GM12878 (cell line): Measurements from ENCODE around the gene PKHD1. TPM values are rescaled to one million over a fixed set of nuclear protein-coding genes. Genes with fewer than 3 reads are reported as not detected.

Source experiments
- ATAC-seq: fragments of 200-7000 bp; cut with Tn5 transposase; 3 replicates; pipeline ENCODE4 v1.9.1; 2020; ENCODE audit warnings: mild to moderate bottlenecking, moderate library complexity
- BruUV-seq: library from RNA; stranded (reverse); fragments of 400-500 nt; replicated peaks from 2 replicates; lab custom pipeline; 2021; lab: Mats Ljungman, UMichigan
- CTCF ChIA-PET: fragments of 300-600 bp; sonication (Branson Sonifier 250); formaldehyde crosslinking; extraction: SDS; loops from one replicate; lab custom pipeline; 2021; ENCODE audit warnings: inconsistent platforms; lab: Yijun Ruan, JAX
- POLR2A ChIA-PET: fragments of 350-600 bp; formaldehyde crosslinking; extraction: SDS; loops from one replicate; lab custom pipeline; 2021; ENCODE audit warnings: inconsistent platforms; lab: Charles Lee
- RAD21 ChIA-PET: fragments of 300-600 bp; sonication (Branson Sonifier 250); formaldehyde crosslinking; loops from one replicate; lab custom pipeline; 2023; ENCODE audit warnings: antibody characterized with exemption; ENCODE audit not compliant: unreplicated experiment; lab: Charles Lee
- SMC1A ChIA-PET: fragments of 300-600 bp; sonication (Branson Sonifier 250); formaldehyde crosslinking; loops from one replicate; lab custom pipeline; 2023; ENCODE audit not compliant: unreplicated experiment, uncharacterized antibody; lab: Charles Lee
- DNase-seq: peaks from one replicate; pipeline ENCODE4 v3.0.0-alpha.2; 2011; ENCODE audit warnings: low read depth, low spot score
- FAIRE-seq: peaks from 3 replicates; lab custom pipeline; 2011; peaks lifted over from hg19 to GRCh38; lab: Jason Lieb, UNC
- H2AFZ ChIP-seq: 2 replicates; pipeline ENCODE4 v1.6.0; 2011; ENCODE audit warnings: low read depth, low read length, control low read depth; ENCODE audit not compliant: control insufficient read depth
- H3K27ac ChIP-seq: 2 replicates; pipeline ENCODE4 v1.5.1; 2011; ENCODE audit warnings: control low read depth; ENCODE audit not compliant: control insufficient read depth, insufficient read depth
- H3K27me3 ChIP-seq, 2 experiments: replicated peaks in 1 of 2; 2 replicates each; pipeline versions ENCODE4 v1.6.0 to v1.6.1; 2011; ENCODE audit warnings: low read length in 1 of 2; ENCODE audit not compliant: control insufficient read depth in 2 of 2, insufficient read depth in 2 of 2
- H3K36me3 ChIP-seq, 2 experiments: 2 replicates each; pipeline ENCODE4 v1.5.1; 2011; ENCODE audit warnings: low read length in 1 of 2; ENCODE audit not compliant: control insufficient read depth in 2 of 2, insufficient read depth in 2 of 2
- H3K4me1 ChIP-seq: 2 replicates; pipeline ENCODE4 v1.6.1; 2011; ENCODE audit warnings: mild to moderate bottlenecking, low read length, moderate library complexity, mixed read lengths; ENCODE audit not compliant: control insufficient read depth, insufficient read depth
- H3K4me2 ChIP-seq: 2 replicates; pipeline ENCODE4 v1.6.0; 2011; ENCODE audit warnings: control low read depth; ENCODE audit not compliant: control insufficient read depth, insufficient read depth
- H3K4me3 ChIP-seq: fragments of 200-600 bp; sonication (generic); 2 replicates; pipeline ENCODE4 v1.5.1; 2016
- H3K79me2 ChIP-seq: 2 replicates; pipeline ENCODE4 v1.6.0; 2011; ENCODE audit warnings: low read length; ENCODE audit not compliant: control insufficient read depth, insufficient read depth
- H3K9ac ChIP-seq: 2 replicates; pipeline ENCODE4 v1.8.0; 2011; ENCODE audit warnings: low read length, control low read depth, mixed read lengths; ENCODE audit not compliant: control insufficient read depth, insufficient read depth
- H3K9me3 ChIP-seq: replicated peaks from 3 replicates; pipeline ENCODE4 v1.5.1; 2011; ENCODE audit warnings: mild to moderate bottlenecking, low read length; ENCODE audit not compliant: control insufficient read depth, insufficient read depth
- H4K20me1 ChIP-seq: 2 replicates; pipeline ENCODE4 v1.6.0; 2011; ENCODE audit not compliant: control insufficient read depth, insufficient read depth
- CBX5 ChIP-seq: sonication (generic); IDR thresholded peaks from 2 replicates; pipeline ENCODE4 v1.6.1; 2016; ENCODE audit warnings: low read depth, moderate library complexity, mild to moderate bottlenecking, inconsistent platforms
- EP300 ChIP-seq, 2 experiments: fragments of 150-350 bp in 1 of 2; IDR thresholded peaks; 2 replicates each; pipeline ENCODE4 v1.6.1; 2011 to 2012; ENCODE audit warnings: low read depth in 2 of 2, low read length in 2 of 2, borderline replicate concordance in 1 of 2, improper control_type of control experiment in 1 of 2, inconsistent platforms in 1 of 2; ENCODE audit not compliant: control insufficient read depth in 1 of 2
- ESRRA ChIP-seq: IDR thresholded peaks from 2 replicates; pipeline ENCODE4 v1.6.1; 2012; ENCODE audit warnings: mild to moderate bottlenecking, low read length, improper control_type of control experiment
- ETV6 ChIP-seq, 2 experiments: fragments of 450-650 bp in 1 of 2; IDR thresholded peaks in 1 of 2; conservative IDR thresholded peaks in 1 of 2; 2 replicates each; pipeline ENCODE4 v1.6.1; 2014; ENCODE audit warnings: antibody characterized with exemption in 1 of 2, borderline replicate concordance in 1 of 2, low read depth in 1 of 2, mild to moderate bottlenecking in 1 of 2, moderate library complexity in 1 of 2
- IRF4 ChIP-seq: IDR thresholded peaks from 2 replicates; pipeline ENCODE4 v1.6.1; 2011; ENCODE audit warnings: low read depth, low read length
- JUNB ChIP-seq: IDR thresholded peaks from 2 replicates; pipeline ENCODE4 v1.6.1; 2016; ENCODE audit warnings: antibody characterized with exemption, mild to moderate bottlenecking
- MEF2A ChIP-seq: IDR thresholded peaks from 2 replicates; pipeline ENCODE4 v1.6.1; 2011; ENCODE audit warnings: low read depth, mild to moderate bottlenecking, low read length, moderate library complexity; ENCODE audit not compliant: insufficient read depth
- MEF2B ChIP-seq: fragments of 450-650 bp; IDR thresholded peaks from 2 replicates; pipeline ENCODE4 v1.6.1; 2018; ENCODE audit warnings: mild to moderate bottlenecking, moderate library complexity; ENCODE audit not compliant: partially characterized antibody, poor library complexity, severe bottlenecking
- MXI1 ChIP-seq: fragments of 150-350 bp; IDR thresholded peaks from 2 replicates; pipeline ENCODE4 v1.6.1; 2011; ENCODE audit warnings: low read depth, mild to moderate bottlenecking, inconsistent platforms, low read length, improper control_type of control experiment
- MYB ChIP-seq: fragments of 150-350 bp; IDR thresholded peaks from 2 replicates; pipeline ENCODE4 v1.6.1; 2014; ENCODE audit warnings: mild to moderate bottlenecking, low read depth, low read length, borderline replicate concordance
- POLR2AphosphoS2 ChIP-seq: IDR thresholded peaks from 2 replicates; pipeline ENCODE4 v1.6.1; 2011; ENCODE audit warnings: low read depth, mild to moderate bottlenecking, low read length, improper control_type of control experiment, moderate library complexity
- RAD51 ChIP-seq: fragments of 450-650 bp; IDR thresholded peaks from 2 replicates; pipeline ENCODE4 v1.6.1; 2016; ENCODE audit warnings: moderate library complexity, mild to moderate bottlenecking, inconsistent platforms
- RFX5 ChIP-seq: IDR thresholded peaks from 2 replicates; pipeline ENCODE4 v1.6.1; 2011; ENCODE audit warnings: low read depth, low read length, improper control_type of control experiment
- SIX5 ChIP-seq: IDR thresholded peaks from 2 replicates; pipeline ENCODE4 v1.6.1; 2011; ENCODE audit warnings: mild to moderate bottlenecking, low read depth, low read length, moderate library complexity; ENCODE audit not compliant: severe bottlenecking
- SP1 ChIP-seq: IDR thresholded peaks from one replicate; pipeline ENCODE4 v1.6.1; 2011; ENCODE audit warnings: low read depth, low read length
- SPI1 ChIP-seq: IDR thresholded peaks from 2 replicates; pipeline ENCODE4 v1.6.1; 2011; ENCODE audit warnings: low read depth, mild to moderate bottlenecking, low read length, moderate library complexity, borderline replicate concordance; ENCODE audit not compliant: insufficient read depth
- STAT1 ChIP-seq: fragments of 450-650 bp; conservative IDR thresholded peaks from 2 replicates; pipeline ENCODE4 v1.6.1; 2014; ENCODE audit warnings: antibody characterized with exemption, mild to moderate bottlenecking
- WGBS: methylation state at CpG from one replicate; pipeline ENCODE4 v1.1.6; 2016; ENCODE audit warnings: low lambda C conversion rate; ENCODE audit not compliant: insufficient replicate concordance, insufficient coverage; ENCODE audit errors: missing lambda C conversion rate; 5-methylcytosine and 5-hydroxymethylcytosine counted together
- in situ Hi-C: fragments of 300-500 bp; cut with MboI; formaldehyde crosslinking; loops from 9 replicates; pipeline ENCODE4 v1.14.3; 2018; ENCODE audit warnings: mixed read lengths
- intact Hi-C: fragments of 100-400 bp; cut with micrococcal nuclease; formaldehyde crosslinking; loops from one replicate; pipeline ENCODE4 v1.14.2; 2022; ENCODE audit not compliant: unreplicated experiment
- polyA plus RNA-seq, 11 experiments: library from polyadenylated mRNA; depleted of rRNA in 4 of 11; unstranded in 6 of 11; stranded (reverse) in 5 of 11; fragments of >200 nt; fragmentation: Nextera tagmentation in 4 of 11; fragmentation: Illumina TruSeq in 1 of 11; extraction: Ambion mirVana in 4 of 11; extraction: Trizol in 1 of 11; gene quantifications; 1 replicate in 1 of 11; 2 replicates in 10 of 11; pipeline versions ENCODE4 v1.2.1 to v1.2.3, GENCODE V29; 2011 to 2016; ENCODE audit warnings: inconsistent platforms in 2 of 11, missing spikeins in 2 of 11, low read depth in 1 of 11
- total RNA-seq, 4 experiments: library from RNA; depleted of rRNA in 3 of 4; stranded (reverse); fragments of >200 nt in 3 of 4; fragmentation: Illumina TruSeq in 1 of 4; extraction: Trizol in 1 of 4; gene quantifications; 2 replicates each; pipeline versions ENCODE4 v1.2.1 to v1.2.3, GENCODE V29; 2013 to 2021
- TF ChIP-seq, protein P1 (sequence below): IDR thresholded peaks from 2 replicates; pipeline ENCODE4 v1.6.1; 2012; ENCODE audit warnings: low read depth, low read length, improper control_type of control experiment
- TF ChIP-seq, protein P2 (sequence below): fragments of 450-650 bp; formaldehyde crosslinking; IDR thresholded peaks from 2 replicates; pipeline ENCODE4 v1.4.0; 2022; ENCODE audit warnings: mild to moderate bottlenecking, moderate library complexity

The PKHD1 gene
- total and polyA plus RNA-seq, 10 of the 15 experiments (the other 5 are each of a cell fraction or from before 2014, with no cell fraction given) = under 0.01 to 0.90 (median 0.02) TPM; not detected in 1

DNA sequence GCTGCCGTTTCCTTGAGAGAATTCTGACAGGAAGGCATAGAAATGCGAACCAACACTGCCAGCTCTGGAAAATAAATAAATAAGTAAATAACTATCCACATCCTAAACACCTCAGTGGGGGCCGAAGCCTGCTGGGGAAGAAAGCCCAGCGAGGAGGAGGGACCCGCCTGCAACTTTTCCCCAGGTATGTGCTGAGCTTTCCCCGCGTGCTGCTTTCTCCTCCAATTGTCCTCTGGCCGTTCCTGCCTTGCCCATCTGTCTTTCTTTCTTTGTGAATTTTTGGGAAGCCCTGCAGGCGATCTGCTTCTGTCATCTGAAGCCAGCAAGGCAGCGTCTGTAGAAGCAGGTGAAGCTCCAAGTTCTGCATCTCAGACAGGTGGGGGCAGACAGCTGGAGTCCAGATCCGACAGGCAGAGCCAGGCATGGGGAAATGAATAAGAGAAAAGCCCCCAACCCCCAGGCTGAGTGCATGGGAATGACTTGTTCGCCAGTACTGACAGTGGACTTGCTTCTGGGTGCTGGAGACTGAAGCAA lies 49.6 kb upstream of the PKHD1 start:
- Histone ChIP-seq H4K20me1 (no peaks in the 10 kb centered on the region), H3K4me1 (peaks cover 8% of the 10 kb centered on the region), H3K9ac (no peak overlapping the region), H3K27ac (no peak overlapping the region), H3K9me3 (no peaks in the 10 kb centered on the region), H3K4me3 (no peak overlapping the region), H2AFZ (no peak overlapping the region), H3K27me3 (peaks cover 4% of the 10 kb centered on the region in 2 experiments; a peak in 2 of 4 replicates), H3K36me3 (no peaks in the 10 kb centered on the region), H3K4me2 (no peak overlapping the region), H3K79me2 (no peaks in the 10 kb centered on the region)
- SMC1A ChIA-PET = interaction anchor here (1.0 kb wide), 1 partner anchor 15 kb away, joined by 3 read pairs; no protein-coding TSS in a partner anchor
- no peak for FAIRE-seq
- CTCF ChIA-PET = no interaction called here
- BruUV-seq = no TSS peak
- no peak for TF ChIP-seq ESRRA
- no peak for TF ChIP-seq CBX5
- TF ChIP-seq EP300 (IDR thresholded peaks at IDR 0.05; ENCODE audit: borderline replicate concordance in 1 of 2, control insufficient read depth in 1 of 2, low read depth in 2 of 2, low read length in 2 of 2) = no peak
- no peak for TF ChIP-seq MEF2B
- TF ChIP-seq, protein P1, sequence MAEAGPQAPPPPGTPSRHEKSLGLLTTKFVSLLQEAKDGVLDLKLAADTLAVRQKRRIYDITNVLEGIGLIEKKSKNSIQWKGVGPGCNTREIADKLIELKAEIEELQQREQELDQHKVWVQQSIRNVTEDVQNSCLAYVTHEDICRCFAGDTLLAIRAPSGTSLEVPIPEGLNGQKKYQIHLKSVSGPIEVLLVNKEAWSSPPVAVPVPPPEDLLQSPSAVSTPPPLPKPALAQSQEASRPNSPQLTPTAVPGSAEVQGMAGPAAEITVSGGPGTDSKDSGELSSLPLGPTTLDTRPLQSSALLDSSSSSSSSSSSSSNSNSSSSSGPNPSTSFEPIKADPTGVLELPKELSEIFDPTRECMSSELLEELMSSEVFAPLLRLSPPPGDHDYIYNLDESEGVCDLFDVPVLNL = no peak
- no peak for TF ChIP-seq ETV6 (conservative IDR thresholded peaks at IDR 0.05 in 1 of 2, IDR thresholded peaks at IDR 0.05 in 1 of 2; ENCODE audit: borderline replicate concordance in 1 of 2, low read depth in 1 of 2)
- TF ChIP-seq MYB = no peak
- no peak for TF ChIP-seq SIX5
- no peak for TF ChIP-seq RFX5
- TF ChIP-seq, protein P2, sequence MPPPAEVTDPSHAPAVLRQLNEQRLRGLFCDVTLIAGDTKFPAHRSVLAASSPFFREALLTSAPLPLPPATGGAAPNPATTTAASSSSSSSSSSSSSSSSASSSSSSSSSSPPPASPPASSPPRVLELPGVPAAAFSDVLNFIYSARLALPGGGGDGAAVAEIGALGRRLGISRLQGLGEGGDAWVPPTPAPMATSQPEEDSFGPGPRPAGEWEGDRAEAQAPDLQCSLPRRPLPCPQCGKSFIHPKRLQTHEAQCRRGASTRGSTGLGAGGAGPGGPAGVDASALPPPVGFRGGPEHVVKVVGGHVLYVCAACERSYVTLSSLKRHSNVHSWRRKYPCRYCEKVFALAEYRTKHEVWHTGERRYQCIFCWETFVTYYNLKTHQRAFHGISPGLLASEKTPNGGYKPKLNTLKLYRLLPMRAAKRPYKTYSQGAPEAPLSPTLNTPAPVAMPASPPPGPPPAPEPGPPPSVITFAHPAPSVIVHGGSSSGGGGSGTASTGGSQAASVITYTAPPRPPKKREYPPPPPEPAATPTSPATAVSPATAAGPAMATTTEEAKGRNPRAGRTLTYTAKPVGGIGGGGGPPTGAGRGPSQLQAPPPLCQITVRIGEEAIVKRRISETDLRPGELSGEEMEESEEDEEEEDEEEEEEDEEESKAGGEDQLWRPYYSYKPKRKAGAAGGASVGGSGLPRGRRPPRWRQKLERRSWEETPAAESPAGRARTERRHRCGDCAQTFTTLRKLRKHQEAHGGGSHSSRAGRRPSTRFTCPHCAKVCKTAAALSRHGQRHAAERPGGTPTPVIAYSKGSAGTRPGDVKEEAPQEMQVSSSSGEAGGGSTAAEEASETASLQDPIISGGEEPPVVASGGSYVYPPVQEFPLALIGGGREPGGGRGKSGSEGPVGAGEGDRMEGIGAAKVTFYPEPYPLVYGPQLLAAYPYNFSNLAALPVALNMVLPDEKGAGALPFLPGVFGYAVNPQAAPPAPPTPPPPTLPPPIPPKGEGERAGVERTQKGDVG (CRISPR knock-in tag) = no peak
- no peak for TF ChIP-seq JUNB
- no peak for TF ChIP-seq IRF4
- no peak for TF ChIP-seq RAD51
- no peak for TF ChIP-seq POLR2AphosphoS2
- no peak for TF ChIP-seq SPI1
- TF ChIP-seq MEF2A = no peak
- no peak for TF ChIP-seq STAT1
- TF ChIP-seq MXI1 = no peak
- TF ChIP-seq SP1 = no peak
- intact Hi-C loops (no loop called here), in situ Hi-C loops (no loop called here)
- 52% methylated on average over 12 of the region's 12 CpGs for whole genome bisulfite sequencing
- ATAC-seq = no peak
- DNase-seq = no peak
- RAD21 ChIA-PET = no interaction called here
- POLR2A ChIA-PET = interaction anchor here (0.5 kb wide), 1 partner anchor 12 kb away, joined by 4 read pairs; no protein-coding TSS in a partner anchor
